22Rv1 (cell line): ENCODE results near the gene GPR33.

ENCODE experiments used
- H3K27ac ChIP-seq: fragments of 450-650 bp; 2 replicates; pipeline ENCODE4 v1.5.1; 2017
- ZFX ChIP-seq: fragments of 450-650 bp; IDR thresholded peaks from 2 replicates; pipeline ENCODE4 v1.6.1; 2017; ENCODE audit warnings: antibody characterized with exemption, borderline replicate concordance
- TF ChIP-seq, protein P1 (sequence below): fragments of 450-650 bp; IDR thresholded peaks from 2 replicates; pipeline ENCODE4 v1.5.1; 2017; ENCODE audit warnings: mild to moderate bottlenecking

Gene GPR33, protein sequence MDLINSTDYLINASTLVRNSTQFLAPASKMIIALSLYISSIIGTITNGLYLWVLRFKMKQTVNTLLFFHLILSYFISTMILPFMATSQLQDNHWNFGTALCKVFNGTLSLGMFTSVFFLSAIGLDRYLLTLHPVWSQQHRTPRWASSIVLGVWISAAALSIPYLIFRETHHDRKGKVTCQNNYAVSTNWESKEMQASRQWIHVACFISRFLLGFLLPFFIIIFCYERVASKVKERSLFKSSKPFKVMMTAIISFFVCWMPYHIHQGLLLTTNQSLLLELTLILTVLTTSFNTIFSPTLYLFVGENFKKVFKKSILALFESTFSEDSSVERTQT

DNA sequence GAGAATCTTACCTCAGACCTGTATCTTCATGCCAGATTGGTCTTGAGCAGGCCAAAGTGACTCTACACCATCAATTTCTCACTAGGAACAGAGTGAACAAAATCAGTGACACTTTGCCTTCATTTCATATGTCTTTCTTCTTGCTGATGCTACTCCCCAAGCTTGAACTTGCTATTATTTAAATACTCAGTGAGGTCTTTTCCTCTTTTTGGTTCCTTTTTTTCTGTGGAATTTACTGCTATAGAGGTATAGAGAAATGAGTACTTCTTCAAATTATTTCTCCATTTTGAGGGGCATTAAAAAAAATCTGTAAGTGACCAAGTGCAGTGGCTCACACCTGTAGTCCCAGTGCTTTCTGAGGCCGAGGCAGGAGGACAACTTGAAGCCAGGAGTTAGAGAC lies at the start of gene GPR33:
GPR33 (minus strand) TSS at position 154 of the 400 bp plus-strand sequence. CDS start 4,074 bp downstream, outside the sequence.
- H3K27ac ChIP-seq: no peak within 1 kb of the TSS
- TF ChIP-seq, protein P1, sequence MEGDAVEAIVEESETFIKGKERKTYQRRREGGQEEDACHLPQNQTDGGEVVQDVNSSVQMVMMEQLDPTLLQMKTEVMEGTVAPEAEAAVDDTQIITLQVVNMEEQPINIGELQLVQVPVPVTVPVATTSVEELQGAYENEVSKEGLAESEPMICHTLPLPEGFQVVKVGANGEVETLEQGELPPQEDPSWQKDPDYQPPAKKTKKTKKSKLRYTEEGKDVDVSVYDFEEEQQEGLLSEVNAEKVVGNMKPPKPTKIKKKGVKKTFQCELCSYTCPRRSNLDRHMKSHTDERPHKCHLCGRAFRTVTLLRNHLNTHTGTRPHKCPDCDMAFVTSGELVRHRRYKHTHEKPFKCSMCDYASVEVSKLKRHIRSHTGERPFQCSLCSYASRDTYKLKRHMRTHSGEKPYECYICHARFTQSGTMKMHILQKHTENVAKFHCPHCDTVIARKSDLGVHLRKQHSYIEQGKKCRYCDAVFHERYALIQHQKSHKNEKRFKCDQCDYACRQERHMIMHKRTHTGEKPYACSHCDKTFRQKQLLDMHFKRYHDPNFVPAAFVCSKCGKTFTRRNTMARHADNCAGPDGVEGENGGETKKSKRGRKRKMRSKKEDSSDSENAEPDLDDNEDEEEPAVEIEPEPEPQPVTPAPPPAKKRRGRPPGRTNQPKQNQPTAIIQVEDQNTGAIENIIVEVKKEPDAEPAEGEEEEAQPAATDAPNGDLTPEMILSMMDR: no peak
- no peak for TF ChIP-seq ZFX

DNA sequence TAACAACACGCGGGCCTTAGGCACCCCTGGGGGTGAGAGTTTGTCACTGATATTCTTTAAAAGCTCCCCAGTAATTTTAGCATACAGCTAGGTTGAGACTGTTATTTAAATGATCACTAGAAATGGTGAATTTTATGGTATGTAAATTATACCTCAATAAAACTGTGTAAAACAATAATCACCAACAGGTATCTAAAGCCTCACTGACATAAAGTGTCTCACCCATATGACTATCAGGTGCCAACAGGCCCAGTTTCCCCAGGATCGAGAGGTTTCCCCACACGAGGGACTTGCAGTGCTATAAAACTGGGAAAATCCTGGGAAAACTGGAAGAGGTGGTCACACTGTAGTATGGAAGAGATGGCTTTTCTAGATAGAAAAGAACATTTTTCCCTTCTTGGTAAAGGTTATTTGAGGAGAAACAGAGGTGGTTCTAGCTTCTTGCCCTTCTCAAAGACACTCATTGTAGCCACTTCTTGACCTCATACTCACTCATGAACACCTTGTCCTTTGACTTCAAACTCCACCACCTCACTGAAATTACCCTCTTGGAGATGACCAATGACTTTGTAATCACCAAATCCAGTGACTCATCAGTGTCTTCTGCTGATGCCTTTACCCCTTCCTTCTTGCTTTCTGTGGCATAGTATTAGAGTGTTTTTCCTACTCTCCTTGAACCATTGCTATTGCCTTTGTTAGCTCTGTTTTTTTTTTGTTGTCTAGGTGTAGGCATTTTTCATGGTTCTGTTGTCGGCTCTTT lies 48.5 kb upstream of the GPR33 start:
- TF ChIP-seq, protein P1: no peak
- TF ChIP-seq ZFX: no peak
- no peak overlapping the region for H3K27ac ChIP-seq

DNA sequence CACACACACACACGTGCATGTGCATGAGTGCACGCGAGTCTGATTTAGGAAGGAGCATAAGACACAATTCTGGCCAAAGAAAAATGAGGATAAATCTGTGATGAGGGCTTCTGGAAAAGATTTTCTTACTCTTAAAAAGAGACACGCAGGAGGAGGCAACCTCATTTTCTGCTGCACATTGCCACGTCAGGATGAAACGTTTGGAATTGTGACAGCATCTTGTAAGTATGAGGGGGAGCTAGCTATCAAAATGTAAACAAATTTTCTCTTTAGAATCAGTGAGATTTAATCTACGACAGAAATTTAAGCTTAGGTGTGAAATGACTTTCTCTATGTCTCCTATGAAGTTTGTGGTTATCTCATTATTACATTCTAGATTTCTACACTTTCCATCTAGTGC lies 42.3 kb upstream of the GPR33 start:
- TF ChIP-seq, protein P1: no peak
- TF ChIP-seq ZFX: no peak
- H3K27ac ChIP-seq: no peak overlapping the region

DNA sequence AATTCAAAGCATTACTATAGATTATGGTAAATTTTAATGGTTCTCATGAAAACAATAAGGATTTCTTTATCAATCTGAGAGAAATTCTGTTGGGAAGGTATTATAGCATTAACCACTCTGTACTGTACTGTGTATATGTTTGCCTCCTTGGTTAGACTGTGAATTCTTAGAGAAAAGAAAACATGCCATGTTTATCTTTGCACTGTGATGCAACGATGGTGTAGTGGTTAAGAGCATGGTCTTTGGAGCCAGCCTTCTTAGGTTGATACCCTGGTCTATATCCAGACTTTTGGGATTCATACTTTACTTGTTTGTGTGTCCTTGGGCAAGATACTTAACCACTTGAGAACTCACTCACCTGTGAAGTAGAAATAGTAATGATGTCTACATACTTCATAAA lies 41.2 kb upstream of the GPR33 start:
- no peak overlapping the region for H3K27ac ChIP-seq
- TF ChIP-seq, protein P1: no peak
- TF ChIP-seq ZFX: no peak

DNA sequence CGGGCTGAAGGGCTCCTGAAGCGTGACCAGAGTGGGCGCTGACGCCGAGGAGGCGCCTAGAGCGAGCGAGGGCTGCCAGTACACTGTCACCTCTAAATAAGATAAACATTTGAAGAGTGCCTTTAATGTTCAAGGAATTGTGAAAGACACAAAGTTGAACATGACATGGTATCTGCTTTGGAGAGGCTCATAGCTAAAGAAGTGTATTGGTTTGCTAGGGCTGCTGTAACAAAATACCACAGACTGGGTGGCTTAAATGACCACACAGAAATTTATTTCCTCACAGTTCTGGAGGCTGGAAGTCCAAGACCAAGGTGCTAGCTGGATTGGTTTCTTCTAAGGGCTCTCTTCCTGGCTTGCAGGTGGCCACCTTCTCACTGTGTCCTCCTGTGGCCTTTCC lies 39.7 kb upstream of the GPR33 start:
- TF ChIP-seq, protein P1: no peak
- TF ChIP-seq ZFX: no peak
- H3K27ac ChIP-seq: no peak overlapping the region

DNA sequence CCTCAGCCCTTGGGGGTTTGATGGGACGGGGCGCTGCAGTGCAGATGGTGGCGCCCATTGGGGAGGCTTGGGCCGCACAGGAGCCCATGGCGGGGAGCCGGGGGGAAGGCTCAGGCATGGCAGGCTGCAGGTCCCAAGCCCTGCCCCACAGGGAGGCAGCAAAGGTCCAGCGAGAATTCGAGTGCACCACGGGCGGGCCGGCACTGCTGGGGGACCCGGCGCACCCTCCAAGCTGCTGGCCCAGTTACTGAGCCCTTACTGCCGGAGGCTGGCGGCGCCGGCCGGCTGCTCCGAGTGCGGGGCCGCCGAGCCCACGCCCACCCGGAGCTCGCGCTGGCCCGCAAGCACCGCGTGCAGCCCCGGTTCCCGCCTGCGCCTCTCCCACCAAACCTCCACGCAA lies 39.2 kb upstream of the GPR33 start:
- H3K27ac ChIP-seq: no peak overlapping the region
- TF ChIP-seq ZFX: no peak
- TF ChIP-seq, protein P1: no peak

DNA sequence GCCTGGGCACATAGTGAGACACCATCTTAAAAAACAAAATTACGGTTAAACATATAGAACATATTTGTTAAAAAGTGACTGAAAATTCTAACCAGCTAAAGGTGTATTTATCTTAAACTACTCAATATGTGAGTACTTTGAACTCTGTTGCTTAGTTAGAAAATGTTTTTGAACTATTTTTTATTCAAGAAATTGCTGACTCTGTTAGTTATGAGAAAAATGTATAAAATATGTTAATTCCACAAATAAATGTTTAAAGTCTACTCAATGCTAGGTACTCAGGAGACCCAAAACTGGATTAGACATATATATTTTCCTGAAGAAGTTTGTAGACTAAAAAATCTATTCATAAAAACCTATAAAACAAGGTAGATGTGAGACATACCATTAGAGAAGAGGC lies 23.0 kb upstream of the GPR33 start:
- no peak overlapping the region for H3K27ac ChIP-seq
- no peak for TF ChIP-seq ZFX
- TF ChIP-seq, protein P1: no peak
